Loucy (cell line): ENCODE measurements around the gene PPP1R37.

Experiments
- H2AFZ ChIP-seq: fragments of 200-600 bp; sonication (generic); 2 replicates; pipeline ENCODE4 v1.6.0; 2016; ENCODE audit warnings: antibody characterized with exemption, mild to moderate bottlenecking, low read length, moderate library complexity
- H3F3A ChIP-seq: fragments of 200-600 bp; 2 replicates; pipeline ENCODE4 v1.6.0; 2016; ENCODE audit warnings: antibody characterized with exemption, low read depth, mild to moderate bottlenecking
- H3K27me3 ChIP-seq: fragments of 200-600 bp; sonication (generic); 2 replicates; pipeline ENCODE4 v1.6.1; 2014; ENCODE audit warnings: low read length, mild to moderate bottlenecking; ENCODE audit not compliant: insufficient read depth, poor library complexity, severe bottlenecking
- H3K36me3 ChIP-seq: fragments of 200-600 bp; sonication (generic); 2 replicates; pipeline ENCODE4 v1.6.1; 2016; ENCODE audit warnings: low read length; ENCODE audit not compliant: insufficient read depth
- H3K4me1 ChIP-seq: fragments of 200-600 bp; sonication (generic); 2 replicates; pipeline ENCODE4 v1.5.1; 2014; ENCODE audit warnings: low read length, mild to moderate bottlenecking; ENCODE audit not compliant: insufficient read depth, poor library complexity, severe bottlenecking
- H3K4me2 ChIP-seq: fragments of 200-600 bp; sonication (generic); 2 replicates; pipeline ENCODE4 v1.6.0; 2014; ENCODE audit warnings: antibody characterized with exemption, low read length, low read depth, mild to moderate bottlenecking; ENCODE audit not compliant: poor library complexity, severe bottlenecking
- H3K4me3 ChIP-seq: fragments of 200-600 bp; sonication (generic); 2 replicates; pipeline ENCODE4 v1.5.1; 2014; ENCODE audit warnings: low read length, mild to moderate bottlenecking, mixed read lengths; ENCODE audit not compliant: poor library complexity, severe bottlenecking
- H3K79me2 ChIP-seq: fragments of 200-600 bp; sonication (generic); 2 replicates; pipeline ENCODE4 v1.6.1; 2014; ENCODE audit warnings: low read length; ENCODE audit not compliant: insufficient read depth
- H3K9ac ChIP-seq: fragments of 200-600 bp; sonication (generic); 2 replicates; pipeline ENCODE4 v1.6.0; 2014; ENCODE audit warnings: mild to moderate bottlenecking, low read depth, low read length, moderate library complexity; ENCODE audit not compliant: poor library complexity, severe bottlenecking
- H3K9me2 ChIP-seq: fragments of 200-600 bp; sonication (generic); replicated peaks from 2 replicates; pipeline ENCODE4 v1.6.1; 2016; ENCODE audit warnings: low read depth, low read length, mixed read lengths
- H3K9me3 ChIP-seq: fragments of 200-600 bp; sonication (generic); 2 replicates; pipeline ENCODE4 v1.6.1; 2014; ENCODE audit warnings: mild to moderate bottlenecking, antibody characterized with exemption, low read length, low read depth; ENCODE audit not compliant: insufficient read depth
- H4K20me1 ChIP-seq: fragments of 200-600 bp; sonication (generic); 2 replicates; pipeline ENCODE4 v1.6.0; 2014; ENCODE audit warnings: antibody characterized with exemption, low read length, mild to moderate bottlenecking; ENCODE audit not compliant: insufficient read depth, poor library complexity, severe bottlenecking
- EZH2phosphoT487 ChIP-seq: fragments of 200-600 bp; IDR thresholded peaks from 2 replicates; pipeline ENCODE4 v1.6.1; 2018; ENCODE audit warnings: antibody characterized with exemption, mild to moderate bottlenecking, moderate library complexity, borderline replicate concordance
- TF ChIP-seq, protein P1 (sequence below): fragments of 200-600 bp; sonication (generic); conservative IDR thresholded peaks from 2 replicates; pipeline ENCODE4 v1.5.1; 2014; ENCODE audit warnings: mild to moderate bottlenecking, antibody characterized with exemption, low read length

PPP1R37 gene

DNA sequence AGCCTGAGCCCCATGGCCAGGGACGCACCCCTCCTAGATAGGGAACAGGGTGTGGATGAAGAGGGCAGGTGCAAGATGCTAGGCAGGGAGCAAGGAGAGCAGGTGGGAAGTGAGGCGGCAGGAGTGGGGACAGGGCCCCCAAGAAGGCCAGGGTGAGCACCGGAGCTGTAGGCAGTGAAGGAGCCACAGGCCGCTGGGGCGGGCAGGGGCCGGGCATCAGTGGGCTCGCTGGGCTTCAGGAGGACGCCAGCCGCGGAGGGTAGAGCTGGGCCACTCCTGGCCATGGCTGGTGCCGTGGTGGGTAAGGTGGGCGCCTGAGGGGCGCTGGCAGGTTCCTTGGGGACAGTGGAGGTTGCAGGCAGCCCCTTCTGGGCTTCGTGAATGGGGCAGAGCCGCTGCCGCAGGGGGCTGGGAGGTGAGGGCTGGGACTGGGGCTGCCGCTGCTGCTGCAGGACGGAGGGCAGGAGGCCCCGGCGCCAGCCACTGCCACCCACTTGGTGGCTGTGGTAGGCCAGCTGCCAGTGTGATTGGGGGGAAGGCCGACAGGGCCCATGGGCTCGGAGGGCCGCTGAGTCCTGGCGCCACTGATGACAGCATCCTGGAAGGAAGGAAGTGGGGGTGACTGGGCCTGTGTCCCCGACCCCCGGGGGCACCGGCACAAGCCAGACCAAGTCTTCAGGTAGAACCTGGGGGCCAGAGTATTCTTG is 65.7 kb downstream of the PPP1R37 start:
- Histone ChIP-seq H3K9me2 (no peaks in the 10 kb centered on the region), H3K4me1 (no peaks in the 10 kb centered on the region), H3K36me3 (no peaks in the 10 kb centered on the region), H3K9ac (no peak overlapping the region), H3K4me3 (no peak overlapping the region), H3K9me3 (no peaks in the 10 kb centered on the region), H4K20me1 (no peaks in the 10 kb centered on the region), H3F3A (no peaks in the 10 kb centered on the region), H3K27me3 (no peaks in the 10 kb centered on the region), H3K79me2 (no peaks in the 10 kb centered on the region), H2AFZ (no peak overlapping the region), H3K4me2 (no peak overlapping the region)
- TF ChIP-seq, protein P1, sequence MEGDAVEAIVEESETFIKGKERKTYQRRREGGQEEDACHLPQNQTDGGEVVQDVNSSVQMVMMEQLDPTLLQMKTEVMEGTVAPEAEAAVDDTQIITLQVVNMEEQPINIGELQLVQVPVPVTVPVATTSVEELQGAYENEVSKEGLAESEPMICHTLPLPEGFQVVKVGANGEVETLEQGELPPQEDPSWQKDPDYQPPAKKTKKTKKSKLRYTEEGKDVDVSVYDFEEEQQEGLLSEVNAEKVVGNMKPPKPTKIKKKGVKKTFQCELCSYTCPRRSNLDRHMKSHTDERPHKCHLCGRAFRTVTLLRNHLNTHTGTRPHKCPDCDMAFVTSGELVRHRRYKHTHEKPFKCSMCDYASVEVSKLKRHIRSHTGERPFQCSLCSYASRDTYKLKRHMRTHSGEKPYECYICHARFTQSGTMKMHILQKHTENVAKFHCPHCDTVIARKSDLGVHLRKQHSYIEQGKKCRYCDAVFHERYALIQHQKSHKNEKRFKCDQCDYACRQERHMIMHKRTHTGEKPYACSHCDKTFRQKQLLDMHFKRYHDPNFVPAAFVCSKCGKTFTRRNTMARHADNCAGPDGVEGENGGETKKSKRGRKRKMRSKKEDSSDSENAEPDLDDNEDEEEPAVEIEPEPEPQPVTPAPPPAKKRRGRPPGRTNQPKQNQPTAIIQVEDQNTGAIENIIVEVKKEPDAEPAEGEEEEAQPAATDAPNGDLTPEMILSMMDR, result no peak
- TF ChIP-seq EZH2phosphoT487, result no peak

DNA sequence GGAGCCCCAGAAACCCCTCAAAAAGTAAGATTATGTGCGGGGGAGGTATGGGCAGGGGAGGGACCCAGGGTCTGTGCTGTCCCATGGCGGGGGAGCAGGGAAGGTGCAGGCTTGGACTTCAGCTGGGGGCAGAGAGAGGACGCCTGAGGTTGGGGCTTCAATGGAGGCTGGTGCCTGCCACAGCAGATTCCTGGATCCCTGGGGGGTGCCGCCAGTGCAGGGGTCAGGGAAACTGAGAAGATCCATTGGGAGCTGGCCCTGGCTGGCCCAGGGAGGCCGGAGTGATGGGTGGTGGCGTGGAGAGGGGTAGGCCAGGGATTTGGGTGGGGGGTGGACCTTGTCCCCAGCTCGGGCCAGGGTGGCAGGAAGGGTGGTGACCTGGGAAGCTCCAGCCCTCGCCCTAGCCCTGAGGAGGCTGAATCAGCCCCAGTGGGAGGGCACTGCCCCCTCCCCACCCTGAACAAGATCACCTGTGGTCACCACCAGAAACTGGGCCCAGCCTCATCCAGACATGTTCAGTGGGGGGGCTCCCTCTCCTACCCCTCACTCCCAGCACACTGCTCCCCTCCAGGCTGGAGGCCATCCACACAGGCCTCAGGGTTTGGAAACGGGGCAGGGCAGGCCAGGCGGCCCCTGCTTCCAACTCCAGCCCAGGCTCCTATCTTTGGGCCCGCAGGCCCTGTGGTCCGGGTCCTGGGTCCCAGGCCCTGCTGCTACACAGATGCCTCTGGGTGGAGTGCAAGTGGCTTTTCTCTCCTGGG is 66.4 kb downstream of the PPP1R37 start:
- Histone ChIP-seq H3K4me3 (no peak overlapping the region), H3K9me3 (no peaks in the 10 kb centered on the region), H3K9me2 (no peaks in the 10 kb centered on the region), H4K20me1 (no peaks in the 10 kb centered on the region), H3K4me2 (no peak overlapping the region), H3K4me1 (no peaks in the 10 kb centered on the region), H3K9ac (no peak overlapping the region), H3F3A (no peaks in the 10 kb centered on the region), H2AFZ (no peak overlapping the region), H3K36me3 (no peaks in the 10 kb centered on the region), H3K79me2 (no peaks in the 10 kb centered on the region), H3K27me3 (no peaks in the 10 kb centered on the region)
- TF ChIP-seq EZH2phosphoT487, result no peak
- TF ChIP-seq, protein P1, result no peak

DNA sequence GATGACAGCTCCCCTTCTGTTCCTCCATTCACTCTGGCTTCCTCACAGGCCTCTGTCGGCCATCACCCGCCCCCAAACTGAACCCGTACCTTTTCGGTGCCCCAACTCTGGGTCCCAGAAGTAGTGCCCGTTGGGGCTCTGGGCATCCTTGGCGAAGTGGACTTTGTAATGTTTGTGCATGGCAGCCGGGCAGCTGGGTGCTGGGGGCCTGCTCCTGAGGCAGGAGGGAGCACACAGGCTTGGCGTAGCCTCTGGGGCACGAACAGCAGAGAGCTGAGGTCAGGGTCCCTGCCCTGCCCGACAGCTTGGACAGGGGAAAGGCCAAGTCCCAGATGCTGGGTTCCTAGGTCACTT is 67.0 kb downstream of the PPP1R37 start:
- no peak overlapping the region for H3K9ac ChIP-seq
- no peak overlapping the region for H2AFZ ChIP-seq
- no peaks in the 10 kb centered on the region for H3K4me1 ChIP-seq
- H3K9me3 ChIP-seq, result no peaks in the 10 kb centered on the region
- H3K4me3 ChIP-seq, result no peak overlapping the region
- no peaks in the 10 kb centered on the region for H3K27me3 ChIP-seq
- H3K79me2 ChIP-seq, result no peaks in the 10 kb centered on the region
- H3K36me3 ChIP-seq, result no peaks in the 10 kb centered on the region
- TF ChIP-seq EZH2phosphoT487, result no peak
- TF ChIP-seq, protein P1, result no peak
- no peaks in the 10 kb centered on the region for H3F3A ChIP-seq
- no peak overlapping the region for H3K4me2 ChIP-seq
- no peaks in the 10 kb centered on the region for H4K20me1 ChIP-seq
- no peaks in the 10 kb centered on the region for H3K9me2 ChIP-seq
